SK-MEL-5 (cell line): ENCODE data around the gene SMARCB1. TPM values are rescaled to one million over a fixed set of nuclear protein-coding genes. Genes with fewer than 3 reads are reported as not detected.

Experiments
- DNase-seq: peaks from one replicate; pipeline ENCODE4 v3.0.0-alpha.2; 2016; ENCODE audit warnings: low read depth, low spot score
- in situ Hi-C: cut with HindIII; loops from 2 replicates; pipeline ENCODE4 v1.10.0; 2016; ENCODE audit warnings: low sequenced_read_pairs, high pct_unique_total_duplicates, low pct_unique_long_range_greater_than_20kb
- total RNA-seq: library from RNA; depleted of rRNA; stranded (reverse); fragments of >200 nt; shearing (Covaris generic); gene quantifications from 2 replicates; pipeline ENCODE4 v1.2.3, GENCODE V29; 2014

The SMARCB1 gene
- total RNA-seq, 1 experiment from 2014 or later = 71.1 TPM

- DNase-seq = peak; percentile 57
- in situ Hi-C loops = no loop called here
These were observed 2.9 kb downstream of the SMARCB1 start for GRCh38 chr22:23789638-23790037.

DNA sequence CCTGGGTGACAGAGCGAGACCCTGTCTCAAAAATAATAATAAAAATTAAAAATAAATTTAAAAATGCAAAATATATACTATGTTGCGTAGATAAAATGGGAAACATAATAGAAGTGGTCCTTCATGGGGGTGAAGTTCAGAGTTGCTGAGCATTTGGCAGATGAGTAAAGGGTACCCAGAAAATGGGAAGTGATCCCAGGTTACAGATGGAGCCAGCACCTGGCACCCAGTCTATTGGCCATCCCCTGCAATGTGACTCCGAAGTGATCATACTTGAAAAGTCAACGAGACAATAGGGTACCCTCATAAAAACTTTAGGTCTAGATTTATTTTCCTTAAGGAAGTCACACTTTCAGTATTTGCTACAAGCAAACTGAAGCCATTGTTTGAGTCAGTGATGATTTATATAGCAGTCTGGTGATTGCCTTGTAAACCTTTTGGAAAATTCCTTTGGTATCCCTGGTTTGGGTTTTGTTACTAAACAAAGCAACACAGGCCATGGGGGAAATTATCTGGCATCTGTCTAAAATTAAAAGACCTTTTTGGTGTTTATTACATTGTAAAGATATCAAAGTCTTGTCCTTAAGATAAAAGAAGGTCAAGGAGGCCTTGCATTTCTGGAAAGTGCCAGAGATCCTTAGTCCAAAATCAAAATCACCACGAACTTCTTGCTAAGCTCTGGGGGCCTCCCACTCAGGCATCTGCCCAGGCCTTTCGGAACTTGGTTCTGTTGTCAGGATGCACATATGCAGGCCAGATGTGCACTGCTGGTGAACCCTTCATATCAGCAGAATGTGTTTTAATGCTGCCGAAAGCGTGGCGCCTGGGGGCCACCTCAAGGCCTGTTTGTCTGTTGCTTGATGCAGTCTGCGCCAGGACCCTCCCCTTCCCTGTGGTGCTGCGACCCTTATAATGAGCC lies 4.3 kb downstream of the SMARCB1 start:
- no peak for DNase-seq
- in situ Hi-C loops = no loop called here

GRCh38 chr22:23791738-23792645 lies 5.2 kb downstream of the SMARCB1 start:
- no peak for DNase-seq
- in situ Hi-C loops = no loop called here

DNA sequence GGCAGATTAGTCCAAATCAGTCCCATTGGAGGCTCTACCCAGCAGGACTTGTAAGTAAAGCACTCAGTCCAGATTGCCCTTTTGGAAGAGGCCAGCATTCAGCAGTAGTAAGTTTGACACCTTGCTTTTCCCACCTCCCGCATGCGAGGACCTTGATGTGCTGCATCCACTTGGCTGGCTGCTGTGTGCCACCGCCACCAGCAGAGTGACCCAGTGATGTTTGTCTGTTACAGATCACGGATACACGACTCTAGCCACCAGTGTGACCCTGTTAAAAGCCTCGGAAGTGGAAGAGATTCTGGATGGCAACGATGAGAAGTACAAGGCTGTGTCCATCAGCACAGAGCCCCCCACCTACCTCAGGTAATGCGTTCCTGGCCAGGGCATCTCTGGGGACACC lies 6.6 kb downstream of the SMARCB1 start:
- DNase-seq = no peak
- in situ Hi-C loops = no loop called here

GRCh38 chr22:23796461-23796860 lies 9.7 kb downstream of the SMARCB1 start:
- in situ Hi-C loops = no loop called here
- DNase-seq = peak; percentile 84

DNA sequence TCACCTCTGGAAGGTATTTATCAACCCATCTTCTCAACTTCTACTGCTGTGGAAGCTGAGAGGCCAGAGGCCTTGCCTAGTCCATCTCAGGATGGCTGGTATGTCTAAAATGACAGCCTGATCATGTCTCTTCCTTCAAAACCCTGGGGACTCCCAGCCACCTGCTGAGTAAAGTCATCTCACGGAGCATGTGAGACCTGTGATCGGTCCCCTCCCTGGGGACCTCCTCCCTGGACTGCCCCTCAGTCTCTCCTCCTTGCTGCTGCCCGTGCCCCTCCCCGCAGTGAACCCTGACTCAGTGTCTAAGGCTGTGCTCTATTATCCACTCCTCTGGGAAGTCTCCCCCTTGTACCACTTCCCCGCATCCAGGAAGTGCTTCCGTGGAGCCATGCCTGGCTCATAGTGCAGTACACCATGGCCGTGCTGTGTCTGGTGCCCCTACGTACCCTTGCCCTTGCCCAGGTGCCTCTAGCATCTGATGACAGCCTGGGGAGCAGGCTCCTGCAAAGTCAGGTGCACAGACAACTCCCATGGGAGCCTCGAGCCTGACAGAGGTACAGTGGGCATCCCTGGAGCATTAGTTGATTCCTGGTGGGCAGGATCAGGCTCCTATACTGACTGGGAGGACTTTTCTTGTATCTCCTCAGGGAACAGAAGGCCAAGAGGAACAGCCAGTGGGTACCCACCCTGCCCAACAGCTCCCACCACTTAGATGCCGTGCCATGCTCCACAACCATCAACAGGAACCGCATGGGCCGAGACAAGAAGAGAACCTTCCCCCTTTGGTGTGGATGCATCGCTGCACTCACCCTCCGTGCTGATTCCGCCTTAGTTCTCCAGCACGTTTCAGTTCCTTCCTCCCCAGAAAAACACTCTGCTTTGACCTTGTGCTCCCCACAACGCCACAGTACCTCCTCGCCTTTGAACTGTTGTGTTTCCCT lies 13.8 kb downstream of the SMARCB1 start:
- no peak for DNase-seq
- in situ Hi-C loops = no loop called here

DNA sequence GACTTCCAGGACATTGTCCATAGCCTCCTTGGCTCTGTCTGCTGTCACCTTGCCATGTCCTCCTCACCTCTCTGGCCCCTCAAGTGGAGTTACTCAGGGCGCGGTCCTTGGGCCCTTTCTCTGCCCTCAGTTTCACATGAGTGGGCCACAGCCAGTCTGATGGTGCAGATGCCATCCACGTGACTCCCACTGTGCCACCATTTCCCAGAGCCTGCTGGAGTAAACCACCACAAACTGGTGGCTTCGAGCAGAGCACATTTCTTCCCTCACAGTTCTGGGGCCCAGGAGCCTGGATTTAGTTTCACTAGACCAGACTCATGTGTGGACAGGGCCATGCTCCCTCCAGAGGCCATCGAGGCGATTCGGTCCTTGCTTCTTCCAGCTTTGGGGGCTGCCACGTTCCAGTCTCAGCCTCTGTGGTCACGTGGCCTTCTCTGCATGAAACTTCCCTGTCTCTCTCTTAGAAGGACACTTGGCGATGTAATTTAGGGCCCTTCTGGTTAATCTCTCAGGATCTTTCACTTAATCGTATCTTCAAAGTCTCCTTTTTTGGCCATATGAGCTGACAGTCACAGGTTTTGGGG lies 14.6 kb downstream of the SMARCB1 start:
- in situ Hi-C loops = no loop called here
- no peak for DNase-seq

GRCh38 chr22:23801886-23802377 lies 15.2 kb downstream of the SMARCB1 start:
- in situ Hi-C loops = no loop called here

DNA sequence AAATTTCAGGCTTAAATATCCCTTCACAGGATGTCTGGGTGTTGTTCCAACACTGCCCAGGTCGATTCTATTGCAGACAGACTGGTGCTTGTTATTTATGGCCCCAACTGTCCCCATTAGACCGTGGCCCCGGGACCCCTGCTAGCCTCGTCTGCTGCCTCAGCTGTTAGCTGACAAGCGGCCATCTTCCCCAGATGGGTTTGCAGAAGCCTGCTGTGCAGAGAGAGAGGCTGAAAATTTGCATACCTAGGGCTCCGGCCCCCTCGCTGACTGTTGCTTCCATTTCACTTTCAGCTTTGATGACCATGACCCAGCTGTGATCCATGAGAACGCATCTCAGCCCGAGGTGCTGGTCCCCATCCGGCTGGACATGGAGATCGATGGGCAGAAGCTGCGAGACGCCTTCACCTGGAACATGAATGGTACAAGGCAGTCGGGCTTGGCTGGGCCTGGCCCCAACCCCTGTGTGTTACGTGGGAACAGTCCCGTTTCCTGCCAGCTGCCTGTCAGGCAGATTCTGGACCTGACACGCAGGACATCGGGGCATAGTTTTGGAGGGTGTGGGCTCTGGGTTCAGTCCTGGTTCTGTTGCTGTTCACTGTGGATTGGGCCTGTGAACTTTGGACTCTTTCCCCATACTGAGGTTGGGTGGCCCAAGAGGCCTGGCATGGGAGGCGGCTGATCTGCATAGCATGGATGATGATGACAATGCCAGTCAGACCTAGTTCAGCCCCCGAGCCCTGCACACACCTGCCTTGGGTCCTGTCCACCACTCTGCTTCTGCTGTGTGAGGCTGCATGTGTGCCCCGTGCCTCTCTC lies 16.4 kb downstream of the SMARCB1 start:
- in situ Hi-C loops = no loop called here
- no peak for DNase-seq

More at GRCh38 chr22:23801886-23802377, 15.2 kb downstream of the SMARCB1 start:
- no peak for DNase-seq

- no peak for DNase-seq
- in situ Hi-C loops = no loop called here
These were observed 18.1 kb downstream of the SMARCB1 start for GRCh38 chr22:23804781-23805291.

DNA sequence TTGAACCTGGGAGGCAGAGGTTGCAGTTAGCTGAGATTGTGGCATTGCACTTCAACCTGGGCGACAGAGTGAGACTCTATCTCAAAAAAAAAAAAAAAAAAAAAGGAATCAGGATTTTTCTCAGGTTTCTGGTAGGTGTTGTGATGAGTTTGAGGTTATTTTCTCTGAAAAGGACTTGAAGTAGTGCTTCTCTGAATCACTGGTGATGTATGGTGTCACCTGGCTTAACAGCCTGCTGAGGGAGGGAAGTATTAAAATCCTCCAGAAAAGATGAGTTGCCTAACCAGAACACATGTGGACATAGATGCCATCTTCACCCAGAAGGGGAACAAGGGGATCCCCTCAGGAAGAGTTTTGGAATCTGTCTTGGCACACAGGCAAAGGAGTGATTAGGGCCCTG lies 20.1 kb downstream of the SMARCB1 start:
- no peak for DNase-seq

GRCh38 chr22:23812378-23812777 lies 25.6 kb downstream of the SMARCB1 start:
- in situ Hi-C loops = no loop called here
- DNase-seq = no peak

More for the DNA sequence above, 20.1 kb downstream of the SMARCB1 start:
- in situ Hi-C loops = no loop called here

DNA sequence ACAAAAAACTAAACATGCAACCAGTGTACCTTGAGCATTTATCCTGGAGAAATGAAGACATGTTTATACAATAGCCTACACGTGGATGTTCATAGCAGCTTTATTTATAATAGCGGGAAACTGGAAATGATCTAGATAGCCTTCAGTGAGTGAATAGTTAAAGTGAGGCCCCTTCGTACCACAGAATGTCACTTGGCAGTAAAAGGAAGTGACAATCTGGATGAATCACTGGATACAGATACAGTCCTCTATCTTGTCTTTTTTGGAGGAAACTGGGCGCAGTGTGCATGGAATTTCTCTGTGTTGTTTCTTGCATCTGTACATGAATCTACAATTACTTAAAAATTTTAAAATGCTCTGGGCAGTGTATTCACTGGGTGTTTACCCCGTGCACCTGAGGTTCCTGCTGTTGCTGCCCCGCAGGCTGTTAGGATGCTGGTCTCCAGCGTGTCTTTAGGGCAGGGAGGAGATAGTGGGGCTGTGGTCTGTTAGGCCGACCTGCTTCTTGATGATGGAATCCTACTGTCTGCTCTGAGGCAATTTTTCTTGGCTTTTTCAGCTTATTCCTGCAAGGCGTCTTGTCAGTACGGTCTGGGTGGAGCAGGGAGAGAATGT lies 28.9 kb downstream of the SMARCB1 start:
- DNase-seq = no peak
- in situ Hi-C loops = no loop called here

GRCh38 chr22:23816156-23816976 lies 29.6 kb downstream of the SMARCB1 start:
- in situ Hi-C loops = no loop called here
- DNase-seq = no peak

DNA sequence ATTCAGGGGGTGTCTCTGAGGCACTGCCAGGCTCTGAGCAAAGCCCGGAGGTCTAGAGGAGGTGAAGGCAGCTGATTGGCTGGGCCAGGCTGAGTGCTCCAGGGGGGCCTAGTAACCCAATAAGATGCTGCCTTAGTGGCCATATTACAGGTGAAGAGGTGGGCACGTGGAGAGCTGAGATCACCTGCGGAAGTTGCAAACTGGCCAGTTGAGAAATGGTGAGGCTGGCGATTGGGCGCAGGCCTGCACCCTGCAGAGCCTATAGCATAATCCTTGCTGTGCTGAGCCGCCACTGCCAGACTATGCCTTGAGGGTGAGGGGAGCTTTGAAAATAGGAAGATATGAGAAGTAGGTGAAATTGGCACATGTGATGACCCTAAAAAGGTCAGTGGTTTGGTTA lies 30.4 kb downstream of the SMARCB1 start:
- no peak for DNase-seq
- in situ Hi-C loops = no loop called here
